ENCODE measurements around the gene COL4A2. TPM values are rescaled to one million over a fixed set of nuclear protein-coding genes. Genes with fewer than 3 reads are reported as not detected.

COL4A2 gene
- total RNA-seq, 2 donors from 2014 or later, result 999 to 1,135 TPM

GRCh38 chr13:110533771-110534670, 226.9 kb downstream of the COL4A2 start:
- DNase-seq (ENCODE audit: low spot score), result no peak
- Histone ChIP-seq H3K9me3 (no peaks in the 10 kb centered on the region), H3K27ac (no peak overlapping the region), H3K36me3 (no peaks in the 10 kb centered on the region), H3K4me1 (ENCODE audit: control insufficient read depth in 1 of 2, low read depth in 2 of 2) (peaks cover 29 to 40% of the 10 kb centered on the region in 2 donors), H3K4me3 (no peak overlapping the region), H3K27me3 (replicated peaks; ENCODE audit: insufficient read depth) (no peaks in the 10 kb centered on the region)
- no peak for ATAC-seq (ENCODE audit: insufficient number of reproducible peaks, low FRiP score, low read depth)
- TF ChIP-seq CTCF (IDR thresholded peaks at IDR 0.05), result no peak

GRCh38 chr13:110535526-110535925, 228.4 kb downstream of the COL4A2 start:
- Histone ChIP-seq H3K27ac (peak overlapping the region; percentile 2 to 46), H3K4me1 (ENCODE audit: control insufficient read depth in 1 of 2, low read depth in 2 of 2) (peaks cover 30 to 46% of the 10 kb centered on the region in 2 donors), H3K9me3 (no peaks in the 10 kb centered on the region), H3K4me3 (no peak overlapping the region), H3K36me3 (no peaks in the 10 kb centered on the region), H3K27me3 (replicated peaks; ENCODE audit: insufficient read depth) (no peaks in the 10 kb centered on the region)
- no peak for ATAC-seq (ENCODE audit: insufficient number of reproducible peaks, low FRiP score, low read depth)
- TF ChIP-seq CTCF (IDR thresholded peaks at IDR 0.05), result no peak
- DNase-seq (ENCODE audit: low spot score), result no peak

- ATAC-seq (ENCODE audit: insufficient number of reproducible peaks, low FRiP score, low read depth) (no peak), DNase-seq (ENCODE audit: low spot score) (no peak)
- Histone ChIP-seq H3K9me3 (no peaks in the 10 kb centered on the region), H3K27ac (peak overlapping the region; percentile 2 to 46), H3K27me3 (replicated peaks; ENCODE audit: insufficient read depth) (no peaks in the 10 kb centered on the region), H3K4me1 (ENCODE audit: control insufficient read depth in 1 of 2, low read depth in 2 of 2) (peaks cover 36 to 53% of the 10 kb centered on the region in 2 donors), H3K4me3 (no peak overlapping the region), H3K36me3 (no peaks in the 10 kb centered on the region)
- no peak for TF ChIP-seq CTCF (IDR thresholded peaks at IDR 0.05)
Observed at GRCh38 chr13:110536006-110536693, 229.1 kb downstream of the COL4A2 start.

GRCh38 chr13:110538632-110539031, 231.5 kb downstream of the COL4A2 start:
- peaks cover 39 to 68% of the 10 kb centered on the region in 2 donors for H3K4me1 ChIP-seq (ENCODE audit: control insufficient read depth in 1 of 2, low read depth in 2 of 2)
- ATAC-seq (ENCODE audit: insufficient number of reproducible peaks, low FRiP score, low read depth), result no peak
- no peaks in the 10 kb centered on the region for H3K36me3 ChIP-seq
- no peak for DNase-seq (ENCODE audit: low spot score)
- no peaks in the 10 kb centered on the region for H3K27me3 ChIP-seq (replicated peaks; ENCODE audit: insufficient read depth)
- peak overlapping the region; percentile 46 to 68 for H3K27ac ChIP-seq
- peak overlapping the region; percentile 15 for H3K4me3 ChIP-seq
- H3K9me3 ChIP-seq, result no peaks in the 10 kb centered on the region
- no peak for TF ChIP-seq CTCF (IDR thresholded peaks at IDR 0.05)

- no peaks in the 10 kb centered on the region for H3K36me3 ChIP-seq
- H3K4me1 ChIP-seq (ENCODE audit: control insufficient read depth in 1 of 2, low read depth in 2 of 2), result peaks cover 39 to 68% of the 10 kb centered on the region in 2 donors
- ATAC-seq (ENCODE audit: insufficient number of reproducible peaks, low FRiP score, low read depth), result no peak
- no peak overlapping the region for H3K4me3 ChIP-seq
- no peaks in the 10 kb centered on the region for H3K9me3 ChIP-seq
- H3K27me3 ChIP-seq (replicated peaks; ENCODE audit: insufficient read depth), result no peaks in the 10 kb centered on the region
- H3K27ac ChIP-seq, result peak overlapping the region; percentile 68 to 82
- no peak for TF ChIP-seq CTCF (IDR thresholded peaks at IDR 0.05)
- DNase-seq (ENCODE audit: low spot score), result no peak
Observed at GRCh38 chr13:110539894-110540293, 232.8 kb downstream of the COL4A2 start.
